ENCODE data around the gene TTLL7. TPM values are rescaled to one million over a fixed set of nuclear protein-coding genes. Genes with fewer than 3 reads are reported as not detected.

The TTLL7 gene
- total RNA-seq, 2 experiments from 2014 or later: not detected

DNA sequence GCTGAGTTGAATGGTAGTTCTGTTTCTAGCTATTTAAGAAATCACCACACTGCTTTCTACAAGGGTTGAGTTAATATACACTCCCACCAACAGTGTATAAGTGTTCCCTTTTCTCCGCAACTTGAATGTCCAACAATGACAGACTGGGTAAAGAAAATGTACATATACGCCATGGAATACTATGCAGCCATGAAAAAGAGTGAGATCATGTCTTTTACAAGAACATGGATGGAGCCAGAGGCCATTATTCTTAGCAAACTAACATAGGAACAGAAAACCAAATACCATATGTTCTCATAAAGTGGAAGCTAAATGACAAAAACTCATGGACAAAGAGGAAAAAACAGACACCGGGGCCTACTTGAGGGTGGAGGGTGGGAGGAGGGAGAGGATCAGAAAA, 14.8 kb upstream of the TTLL7 start:
- ATAC-seq (ENCODE audit: poor library complexity): no peak
- Histone ChIP-seq H3K4me1 (ENCODE audit: insufficient read depth, low read length) (no peaks in the 10 kb centered on the region), H3K9me3 (ENCODE audit: control insufficient read depth in 1 of 2, insufficient read depth in 1 of 2, low read length in 2 of 2) (no peaks in the 10 kb centered on the region), H3K27ac (ENCODE audit: low read depth in 1 of 2, low read length in 2 of 2) (no peak overlapping the region), H3K27me3 (ENCODE audit: control insufficient read depth in 1 of 2, insufficient read depth in 2 of 2, low read length in 2 of 2) (no peaks in the 10 kb centered on the region), H3K36me3 (ENCODE audit: insufficient read depth, low read length) (no peaks in the 10 kb centered on the region), H3K4me3 (ENCODE audit: low read length) (no peak overlapping the region)
- POLR2A ChIA-PET: no interaction called here
- H3K36me3 Mint-ChIP-seq (ENCODE audit: low read depth): no peaks in the 10 kb centered on the region
- no peak for DNase-seq
- no peak overlapping the region for H3K27ac Mint-ChIP-seq
- no peaks in the 10 kb centered on the region for H3K4me1 Mint-ChIP-seq (ENCODE audit: low read depth)
- TF ChIP-seq, protein P1, sequence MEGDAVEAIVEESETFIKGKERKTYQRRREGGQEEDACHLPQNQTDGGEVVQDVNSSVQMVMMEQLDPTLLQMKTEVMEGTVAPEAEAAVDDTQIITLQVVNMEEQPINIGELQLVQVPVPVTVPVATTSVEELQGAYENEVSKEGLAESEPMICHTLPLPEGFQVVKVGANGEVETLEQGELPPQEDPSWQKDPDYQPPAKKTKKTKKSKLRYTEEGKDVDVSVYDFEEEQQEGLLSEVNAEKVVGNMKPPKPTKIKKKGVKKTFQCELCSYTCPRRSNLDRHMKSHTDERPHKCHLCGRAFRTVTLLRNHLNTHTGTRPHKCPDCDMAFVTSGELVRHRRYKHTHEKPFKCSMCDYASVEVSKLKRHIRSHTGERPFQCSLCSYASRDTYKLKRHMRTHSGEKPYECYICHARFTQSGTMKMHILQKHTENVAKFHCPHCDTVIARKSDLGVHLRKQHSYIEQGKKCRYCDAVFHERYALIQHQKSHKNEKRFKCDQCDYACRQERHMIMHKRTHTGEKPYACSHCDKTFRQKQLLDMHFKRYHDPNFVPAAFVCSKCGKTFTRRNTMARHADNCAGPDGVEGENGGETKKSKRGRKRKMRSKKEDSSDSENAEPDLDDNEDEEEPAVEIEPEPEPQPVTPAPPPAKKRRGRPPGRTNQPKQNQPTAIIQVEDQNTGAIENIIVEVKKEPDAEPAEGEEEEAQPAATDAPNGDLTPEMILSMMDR (IDR thresholded peaks at IDR 0.05): no peak
- peaks cover 11% of the 10 kb centered on the region for H3K27me3 Mint-ChIP-seq
- intact Hi-C loops (cut with DNase I, micrococcal nuclease): no loop called here
- CTCF ChIA-PET: no interaction called here
- H3K9me3 Mint-ChIP-seq: no peaks in the 10 kb centered on the region
- H3K4me3 Mint-ChIP-seq: no peak overlapping the region

DNA sequence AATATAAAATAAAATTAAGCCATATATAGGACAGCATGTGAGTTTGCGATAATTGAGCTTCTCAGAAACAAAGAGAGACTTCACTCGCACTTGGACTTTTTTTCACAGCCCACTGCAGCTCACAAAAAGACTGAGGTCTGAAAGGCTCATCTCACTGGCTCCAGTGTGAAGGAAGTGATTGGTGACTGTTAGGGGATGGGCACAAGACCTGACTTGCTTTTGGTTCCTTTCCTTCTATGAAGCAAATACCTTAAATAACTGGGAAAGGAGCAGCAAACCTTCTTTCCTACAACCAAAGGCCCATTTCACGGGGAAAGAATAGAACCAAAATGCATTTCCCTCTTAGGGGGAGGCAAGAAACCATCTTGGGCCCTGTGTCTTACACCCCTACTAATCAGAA, 13.1 kb upstream of the TTLL7 start:
- no peaks in the 10 kb centered on the region for H3K9me3 ChIP-seq (ENCODE audit: control insufficient read depth in 1 of 2, insufficient read depth in 1 of 2, low read length in 2 of 2)
- H3K27ac ChIP-seq (ENCODE audit: low read depth in 1 of 2, low read length in 2 of 2): no peak overlapping the region
- POLR2A ChIA-PET: no interaction called here
- no peak overlapping the region for H3K27ac Mint-ChIP-seq
- TF ChIP-seq, protein P1 (IDR thresholded peaks at IDR 0.05): no peak
- no peaks in the 10 kb centered on the region for H3K27me3 ChIP-seq (ENCODE audit: control insufficient read depth in 1 of 2, insufficient read depth in 2 of 2, low read length in 2 of 2)
- intact Hi-C loops (cut with DNase I, micrococcal nuclease): no loop called here
- H3K4me3 Mint-ChIP-seq: no peak overlapping the region
- no peak overlapping the region for H3K4me3 ChIP-seq (ENCODE audit: low read length)
- CTCF ChIA-PET: no interaction called here
- H3K4me1 ChIP-seq (ENCODE audit: insufficient read depth, low read length): no peaks in the 10 kb centered on the region
- H3K9me3 Mint-ChIP-seq: no peaks in the 10 kb centered on the region
- DNase-seq (no peak), ATAC-seq (ENCODE audit: poor library complexity) (no peak)
- no peaks in the 10 kb centered on the region for H3K36me3 Mint-ChIP-seq (ENCODE audit: low read depth)
- no peaks in the 10 kb centered on the region for H3K4me1 Mint-ChIP-seq (ENCODE audit: low read depth)
- H3K36me3 ChIP-seq (ENCODE audit: insufficient read depth, low read length): no peaks in the 10 kb centered on the region
- peaks cover 22% of the 10 kb centered on the region for H3K27me3 Mint-ChIP-seq

DNA sequence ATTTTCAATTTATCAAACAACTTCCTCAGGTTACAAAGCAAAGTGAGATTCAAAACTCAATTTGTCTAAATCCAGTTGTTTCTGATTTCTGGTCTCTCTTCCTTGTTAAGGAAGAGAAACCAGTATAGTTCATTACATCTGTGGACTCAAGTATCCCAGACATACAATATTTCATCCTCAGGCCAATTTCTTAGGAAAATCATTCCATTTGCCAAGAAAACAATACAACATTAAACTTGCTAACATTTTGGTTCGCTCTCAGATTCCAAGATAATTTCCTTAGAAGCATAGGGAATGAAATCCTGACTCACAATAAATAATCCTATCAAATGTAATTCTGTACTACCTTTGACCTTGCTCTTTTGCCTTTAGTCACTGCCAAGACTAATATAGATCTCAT, 11.2 kb upstream of the TTLL7 start:
- intact Hi-C loops (cut with DNase I, micrococcal nuclease): no loop called here
- peaks cover 39% of the 10 kb centered on the region for H3K27me3 Mint-ChIP-seq
- Histone ChIP-seq H3K27ac (ENCODE audit: low read depth in 1 of 2, low read length in 2 of 2) (no peak overlapping the region), H3K4me1 (ENCODE audit: insufficient read depth, low read length) (no peaks in the 10 kb centered on the region), H3K4me3 (ENCODE audit: low read length) (no peak overlapping the region), H3K9me3 (ENCODE audit: control insufficient read depth in 1 of 2, insufficient read depth in 1 of 2, low read length in 2 of 2) (no peaks in the 10 kb centered on the region), H3K27me3 (ENCODE audit: control insufficient read depth in 1 of 2, insufficient read depth in 2 of 2, low read length in 2 of 2) (no peaks in the 10 kb centered on the region), H3K36me3 (ENCODE audit: insufficient read depth, low read length) (no peaks in the 10 kb centered on the region)
- no peaks in the 10 kb centered on the region for H3K36me3 Mint-ChIP-seq (ENCODE audit: low read depth)
- H3K4me3 Mint-ChIP-seq: no peak overlapping the region
- ChIA-PET CTCF (no interaction called here), POLR2A (no interaction called here)
- H3K4me1 Mint-ChIP-seq (ENCODE audit: low read depth): no peaks in the 10 kb centered on the region
- ATAC-seq (ENCODE audit: poor library complexity) (no peak), DNase-seq (no peak)
- no peak overlapping the region for H3K27ac Mint-ChIP-seq
- H3K9me3 Mint-ChIP-seq: no peaks in the 10 kb centered on the region
- TF ChIP-seq, protein P1 (IDR thresholded peaks at IDR 0.05): no peak

Data from CD4-positive, alpha-beta T cell (primary cell).